Loucy (cell line): Measurements from ENCODE around the gene RAB19.
"Not testable (repeated sequence)": the region's sequence is repeated elsewhere in the genome, so short reads cannot be mapped to it uniquely, and the experiment has no call there.

Experiments
- H2AFZ ChIP-seq: fragments of 200-600 bp; sonication (generic); 2 replicates; pipeline ENCODE4 v1.6.0; 2016; ENCODE audit warnings: antibody characterized with exemption, mild to moderate bottlenecking, low read length, moderate library complexity
- H3F3A ChIP-seq: fragments of 200-600 bp; 2 replicates; pipeline ENCODE4 v1.6.0; 2016; ENCODE audit warnings: antibody characterized with exemption, low read depth, mild to moderate bottlenecking
- H3K27me3 ChIP-seq: fragments of 200-600 bp; sonication (generic); 2 replicates; pipeline ENCODE4 v1.6.1; 2014; ENCODE audit warnings: low read length, mild to moderate bottlenecking; ENCODE audit not compliant: insufficient read depth, poor library complexity, severe bottlenecking
- H3K36me3 ChIP-seq: fragments of 200-600 bp; sonication (generic); 2 replicates; pipeline ENCODE4 v1.6.1; 2016; ENCODE audit warnings: low read length; ENCODE audit not compliant: insufficient read depth
- H3K4me1 ChIP-seq: fragments of 200-600 bp; sonication (generic); 2 replicates; pipeline ENCODE4 v1.5.1; 2014; ENCODE audit warnings: low read length, mild to moderate bottlenecking; ENCODE audit not compliant: insufficient read depth, poor library complexity, severe bottlenecking
- H3K4me2 ChIP-seq: fragments of 200-600 bp; sonication (generic); 2 replicates; pipeline ENCODE4 v1.6.0; 2014; ENCODE audit warnings: antibody characterized with exemption, low read length, low read depth, mild to moderate bottlenecking; ENCODE audit not compliant: poor library complexity, severe bottlenecking
- H3K4me3 ChIP-seq: fragments of 200-600 bp; sonication (generic); 2 replicates; pipeline ENCODE4 v1.5.1; 2014; ENCODE audit warnings: low read length, mild to moderate bottlenecking, mixed read lengths; ENCODE audit not compliant: poor library complexity, severe bottlenecking
- H3K79me2 ChIP-seq: fragments of 200-600 bp; sonication (generic); 2 replicates; pipeline ENCODE4 v1.6.1; 2014; ENCODE audit warnings: low read length; ENCODE audit not compliant: insufficient read depth
- H3K9ac ChIP-seq: fragments of 200-600 bp; sonication (generic); 2 replicates; pipeline ENCODE4 v1.6.0; 2014; ENCODE audit warnings: mild to moderate bottlenecking, low read depth, low read length, moderate library complexity; ENCODE audit not compliant: poor library complexity, severe bottlenecking
- H3K9me2 ChIP-seq: fragments of 200-600 bp; sonication (generic); replicated peaks from 2 replicates; pipeline ENCODE4 v1.6.1; 2016; ENCODE audit warnings: low read depth, low read length, mixed read lengths
- H3K9me3 ChIP-seq: fragments of 200-600 bp; sonication (generic); 2 replicates; pipeline ENCODE4 v1.6.1; 2014; ENCODE audit warnings: mild to moderate bottlenecking, antibody characterized with exemption, low read length, low read depth; ENCODE audit not compliant: insufficient read depth
- H4K20me1 ChIP-seq: fragments of 200-600 bp; sonication (generic); 2 replicates; pipeline ENCODE4 v1.6.0; 2014; ENCODE audit warnings: antibody characterized with exemption, low read length, mild to moderate bottlenecking; ENCODE audit not compliant: insufficient read depth, poor library complexity, severe bottlenecking
- EZH2phosphoT487 ChIP-seq: fragments of 200-600 bp; IDR thresholded peaks from 2 replicates; pipeline ENCODE4 v1.6.1; 2018; ENCODE audit warnings: antibody characterized with exemption, mild to moderate bottlenecking, moderate library complexity, borderline replicate concordance
- TF ChIP-seq, protein P1 (sequence below): fragments of 200-600 bp; sonication (generic); conservative IDR thresholded peaks from 2 replicates; pipeline ENCODE4 v1.5.1; 2014; ENCODE audit warnings: mild to moderate bottlenecking, antibody characterized with exemption, low read length

The RAB19 gene

DNA sequence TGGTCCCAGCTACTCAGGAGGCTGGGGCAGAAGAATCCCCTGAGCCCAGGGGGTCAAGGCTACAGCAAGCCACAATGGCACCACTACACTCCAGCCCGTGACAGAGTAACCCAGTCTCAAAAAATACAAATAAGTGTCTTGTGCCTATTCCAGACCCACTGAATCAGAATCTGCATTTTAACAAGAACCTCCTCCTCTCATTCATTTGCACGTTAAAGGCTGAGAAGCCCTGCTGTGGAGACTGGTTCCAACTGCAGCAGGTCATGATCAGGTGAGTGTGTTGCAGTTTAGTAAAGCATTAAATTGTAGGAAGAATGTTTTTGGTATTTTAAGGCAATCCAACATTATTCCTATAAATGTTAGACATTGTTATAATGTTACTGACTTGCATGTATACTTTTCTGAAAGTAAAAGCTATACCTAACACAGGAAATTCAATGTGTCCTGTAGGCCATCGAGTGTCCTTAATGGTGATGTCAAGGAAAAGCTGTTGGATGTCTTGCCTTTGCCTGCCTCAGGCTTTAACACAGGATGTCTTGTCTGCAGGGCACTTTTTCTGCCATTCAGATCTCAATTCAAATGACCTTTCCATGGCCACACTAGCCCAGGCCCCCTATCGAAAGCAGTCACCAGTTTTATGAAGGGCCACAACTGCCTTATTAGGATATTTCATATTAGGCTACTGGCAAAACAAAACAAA, 45.1 kb downstream of the RAB19 start:
- Histone ChIP-seq H3K4me1 (peaks cover 16% of the 10 kb centered on the region), H3K4me2 (no peak overlapping the region), H3K79me2 (no peaks in the 10 kb centered on the region), H3K9ac (no peak overlapping the region), H4K20me1 (peaks cover 9% of the 10 kb centered on the region), H3K27me3 (no peaks in the 10 kb centered on the region), H3K9me3 (no peaks in the 10 kb centered on the region), H3K36me3 (peaks cover 15% of the 10 kb centered on the region), H3F3A (no peaks in the 10 kb centered on the region), H2AFZ (no peak overlapping the region), H3K4me3 (no peak overlapping the region), H3K9me2 (no peaks in the 10 kb centered on the region)
- TF ChIP-seq, protein P1, sequence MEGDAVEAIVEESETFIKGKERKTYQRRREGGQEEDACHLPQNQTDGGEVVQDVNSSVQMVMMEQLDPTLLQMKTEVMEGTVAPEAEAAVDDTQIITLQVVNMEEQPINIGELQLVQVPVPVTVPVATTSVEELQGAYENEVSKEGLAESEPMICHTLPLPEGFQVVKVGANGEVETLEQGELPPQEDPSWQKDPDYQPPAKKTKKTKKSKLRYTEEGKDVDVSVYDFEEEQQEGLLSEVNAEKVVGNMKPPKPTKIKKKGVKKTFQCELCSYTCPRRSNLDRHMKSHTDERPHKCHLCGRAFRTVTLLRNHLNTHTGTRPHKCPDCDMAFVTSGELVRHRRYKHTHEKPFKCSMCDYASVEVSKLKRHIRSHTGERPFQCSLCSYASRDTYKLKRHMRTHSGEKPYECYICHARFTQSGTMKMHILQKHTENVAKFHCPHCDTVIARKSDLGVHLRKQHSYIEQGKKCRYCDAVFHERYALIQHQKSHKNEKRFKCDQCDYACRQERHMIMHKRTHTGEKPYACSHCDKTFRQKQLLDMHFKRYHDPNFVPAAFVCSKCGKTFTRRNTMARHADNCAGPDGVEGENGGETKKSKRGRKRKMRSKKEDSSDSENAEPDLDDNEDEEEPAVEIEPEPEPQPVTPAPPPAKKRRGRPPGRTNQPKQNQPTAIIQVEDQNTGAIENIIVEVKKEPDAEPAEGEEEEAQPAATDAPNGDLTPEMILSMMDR, result no peak
- TF ChIP-seq EZH2phosphoT487, result no peak

DNA sequence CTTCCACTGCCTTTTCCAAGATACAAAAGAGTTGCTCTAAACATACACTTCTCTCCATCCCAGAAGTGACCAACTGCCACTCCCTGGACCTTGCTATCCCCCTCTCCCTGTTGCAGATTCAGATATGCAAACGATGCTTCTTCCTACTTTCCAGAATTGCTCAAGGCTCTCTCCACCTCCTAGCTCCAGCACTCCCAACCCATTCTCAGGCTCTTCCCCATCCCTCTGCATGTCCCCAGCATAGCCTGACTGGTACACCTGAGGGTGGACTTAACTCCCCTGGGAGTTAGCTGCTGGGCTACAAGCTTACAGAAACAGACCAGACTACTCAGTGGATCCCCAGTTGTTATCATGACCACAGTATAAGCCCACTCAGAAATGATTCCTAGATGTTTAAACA, 47.9 kb downstream of the RAB19 start:
- H3K36me3 ChIP-seq, result peaks cover 43% of the 10 kb centered on the region
- H2AFZ ChIP-seq, result no peak overlapping the region

DNA sequence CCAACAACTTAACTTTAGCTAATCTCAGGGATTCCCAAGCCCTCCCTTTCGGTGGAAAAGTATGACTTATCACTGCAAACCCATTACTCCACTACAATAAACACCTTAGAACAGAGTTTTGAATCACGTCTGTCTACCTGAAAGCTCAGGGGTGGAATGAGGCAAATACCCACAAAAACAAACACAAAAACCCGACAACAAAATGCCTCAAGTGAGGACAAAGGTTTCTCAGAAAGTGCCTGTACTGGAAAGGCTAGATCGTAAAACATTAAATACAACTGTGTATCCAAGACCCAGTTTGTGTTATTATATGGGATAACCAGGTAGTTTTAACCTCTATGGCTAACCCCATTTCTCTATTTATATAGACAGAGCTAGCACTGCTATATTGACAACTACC, 49.4 kb downstream of the RAB19 start:
- Histone ChIP-seq H3K9me3 (no peaks in the 10 kb centered on the region), H3K36me3 (peaks cover 59% of the 10 kb centered on the region), H3K4me3 (no peak overlapping the region), H3K4me2 (no peak overlapping the region), H3K4me1 (peaks cover 16% of the 10 kb centered on the region), H3K9ac (no peak overlapping the region), H3K79me2 (no peaks in the 10 kb centered on the region), H3K27me3 (no peaks in the 10 kb centered on the region), H3K9me2 (no peaks in the 10 kb centered on the region), H3F3A (no peaks in the 10 kb centered on the region), H4K20me1 (peaks cover 14% of the 10 kb centered on the region), H2AFZ (no peak overlapping the region)
- TF ChIP-seq EZH2phosphoT487, result no peak
- TF ChIP-seq, protein P1, result no peak

More for the DNA sequence above, 47.9 kb downstream of the RAB19 start:
- H3K4me2 ChIP-seq, result no peak overlapping the region
- H3K9me3 ChIP-seq, result no peaks in the 10 kb centered on the region
- peaks cover 16% of the 10 kb centered on the region for H3K4me1 ChIP-seq
- TF ChIP-seq, protein P1, result no peak
- TF ChIP-seq EZH2phosphoT487, result no peak
- H3K9ac ChIP-seq, result no peak overlapping the region
- H4K20me1 ChIP-seq, result peaks cover 9% of the 10 kb centered on the region
- H3F3A ChIP-seq, result no peaks in the 10 kb centered on the region
- no peak overlapping the region for H3K4me3 ChIP-seq
- H3K27me3 ChIP-seq, result no peaks in the 10 kb centered on the region
- no peaks in the 10 kb centered on the region for H3K9me2 ChIP-seq
- no peaks in the 10 kb centered on the region for H3K79me2 ChIP-seq

DNA sequence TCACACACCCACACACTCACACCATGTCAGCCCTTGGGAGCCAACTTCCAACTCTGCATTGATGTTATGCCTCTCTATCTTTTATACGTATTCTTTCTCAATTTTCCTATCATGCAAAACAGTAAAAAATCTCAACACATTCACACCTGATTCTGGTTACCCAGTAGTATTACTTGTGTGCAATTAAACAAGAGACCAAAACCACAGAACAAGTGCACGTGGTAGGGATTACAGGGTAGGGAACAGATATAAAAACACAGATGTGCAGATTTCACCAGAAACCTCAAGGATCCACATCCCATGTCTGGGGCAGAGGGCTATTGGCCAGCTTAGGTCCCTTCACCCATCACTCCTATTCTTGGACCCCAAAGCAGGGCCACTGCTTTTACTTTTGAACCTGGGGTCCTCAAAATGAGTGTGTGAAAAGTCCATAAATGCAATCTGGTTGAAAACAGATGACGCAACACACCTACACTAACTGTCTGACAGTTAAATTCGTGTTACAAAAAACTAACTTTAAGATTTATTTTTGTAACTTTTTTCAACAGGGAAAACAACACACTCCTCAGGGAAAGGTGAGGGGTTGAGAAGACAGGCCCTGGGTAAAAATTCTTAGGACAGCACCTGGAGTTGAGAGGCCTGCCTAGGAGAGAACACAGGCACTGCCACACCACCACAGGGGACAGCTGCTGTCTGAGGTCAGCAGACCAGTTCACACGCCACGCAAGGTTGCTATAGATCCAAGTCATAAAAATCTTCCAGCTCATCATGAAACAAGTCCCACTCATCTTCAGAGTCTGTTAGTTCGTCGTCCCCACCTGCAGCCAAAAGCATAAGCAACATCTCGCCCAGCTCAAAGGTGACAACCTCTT, 50.2 kb downstream of the RAB19 start:
- H3K4me3 ChIP-seq, H3K79me2 ChIP-seq, H3K9me3 ChIP-seq, H2AFZ ChIP-seq, H3K4me2 ChIP-seq, H3K9ac ChIP-seq, H3F3A ChIP-seq, H3K27me3 ChIP-seq, H3K9me2 ChIP-seq: not testable (repeated sequence)
- Histone ChIP-seq H4K20me1 (peaks cover 14% of the 10 kb centered on the region), H3K4me1 (peaks cover 16% of the 10 kb centered on the region), H3K36me3 (peaks cover 66% of the 10 kb centered on the region)
